ENCODE measurements around the gene FUZ. TPM values are rescaled to one million over a fixed set of nuclear protein-coding genes. Genes with fewer than 3 reads are reported as not detected.

Gene FUZ
- total and polyA plus RNA-seq, 2 of the 8 experiments (the other 6 are each of a cell fraction or from before 2014, with no cell fraction given): 28.4 to 33.9 TPM

- H3K9me3 ChIP-seq (ENCODE audit: insufficient read depth in 2 of 2, low read depth in 1 of 2, low read length in 1 of 2): no peaks in the 10 kb centered on the region
- peaks cover 34 to 80% (median 58%) of the 10 kb centered on the region in 4 experiments for H3K36me3 ChIP-seq (ENCODE audit: control insufficient read depth in 2 of 4, insufficient read depth in 4 of 4, low read length in 3 of 4)
- H3K9ac ChIP-seq (replicated peaks in 1 of 4; ENCODE audit: extremely low read depth in 1 of 4, low read depth in 3 of 4, low read length in 3 of 4): no peak overlapping the region
- no peak overlapping the region for H2BK15ac ChIP-seq (ENCODE audit: low read length)
- ChIA-PET POLR2A (ENCODE audit: partially characterized antibody) (interaction anchor here (0.9 to 12.4 kb wide), 12 partner anchors 7 to 171 kb away, joined by 3 to 247 read pairs (median 4); partner anchors contain the start of genes ADM5, AKT1S1, MED25 and PTOV1), CTCF (ENCODE audit: partially characterized antibody) (interaction anchor here (0.9 to 1.0 kb wide), 3 partner anchors 15 to 60 kb away, joined by 3 to 4 read pairs (median 3); no protein-coding TSS in a partner anchor)
- FAIRE-seq (no peak), DNase-seq (ENCODE audit: low read depth in 1 of 2, low spot score in 2 of 2) (no peak)
- WGBS, 2 experiments (ENCODE audit: extremely low coverage in 1 of 2, insufficient coverage in 1 of 2, insufficient read length in 1 of 2, insufficient replicate concordance in 2 of 2, low coverage in 1 of 2, low lambda C conversion rate in 2 of 2, missing lambda C conversion rate in 1 of 2): 88% methylated on average over 14 of the region's 17 CpGs; no CpG with 5 or more reads in 1 of the 2 experiments
- H2AK5ac ChIP-seq (ENCODE audit: low read depth, low read length): no peak overlapping the region
- no peak overlapping the region for H3K4me3 ChIP-seq (ENCODE audit: extremely low read depth in 1 of 4, insufficient read depth in 2 of 4, low read depth in 3 of 4, low read length in 4 of 4)
- TF ChIP-seq POLR2AphosphoS5 (IDR thresholded peaks at IDR 0.05; ENCODE audit: low read depth, low read length): peak; percentile 62; the same call in 1 of the 2 replicates
- peak in 1 of 2 experiments; percentile 12; a peak in 1 of 3 replicates for TF ChIP-seq POLR2A (IDR thresholded peaks at IDR 0.05; ENCODE audit: control extremely low read depth in 1 of 2, low read depth in 2 of 2, low read length in 2 of 2)
- TF ChIP-seq EGR1 (IDR thresholded peaks at IDR 0.05; ENCODE audit: borderline replicate concordance, low read depth, low read length): no peak
- TF ChIP-seq BCL11A (IDR thresholded peaks at IDR 0.05; ENCODE audit: low read depth in 2 of 2, low read length in 2 of 2): no peak
- H2BK12ac ChIP-seq (ENCODE audit: low read depth, low read length): no peak overlapping the region
- peaks cover 0 to 7% (median 2%) of the 10 kb centered on the region in 4 experiments; a peak in 4 of 7 replicates for H3K4me1 ChIP-seq (replicated peaks in 1 of 4; ENCODE audit: control insufficient read depth in 3 of 4, insufficient read depth in 4 of 4, low read length in 3 of 4)
- no peak overlapping the region for H2AFZ ChIP-seq (ENCODE audit: low read length)
- H4K8ac ChIP-seq (ENCODE audit: extremely low read depth, insufficient read depth, low read length): no peak overlapping the region
- H3K18ac ChIP-seq (ENCODE audit: extremely low read depth, low read length): no peak overlapping the region
- H3K79me2 ChIP-seq (ENCODE audit: control insufficient read depth in 1 of 2, insufficient read depth in 2 of 2, low read length in 2 of 2): peaks cover 0 to 16% of the 10 kb centered on the region in 2 experiments; a peak in 2 of 4 replicates
- no peak overlapping the region for H3K4me2 ChIP-seq (ENCODE audit: insufficient read depth in 1 of 2, low read depth in 2 of 2, low read length in 2 of 2)
- H3K4ac ChIP-seq (replicated peaks; ENCODE audit: insufficient read length, low read depth, low read length): no peak overlapping the region
- no peak overlapping the region for H4K5ac ChIP-seq (ENCODE audit: insufficient read length, low read depth, low read length)
- no peaks in the 10 kb centered on the region for H3K23me2 ChIP-seq (ENCODE audit: low read depth, low read length)
- no peaks in the 10 kb centered on the region for H3K27me3 ChIP-seq (replicated peaks in 1 of 4; ENCODE audit: control insufficient read depth in 3 of 4, extremely low read depth in 1 of 4, insufficient read depth in 3 of 4, low read length in 3 of 4)
- H4K91ac ChIP-seq (replicated peaks; ENCODE audit: insufficient read length, low read length): no peak overlapping the region
- no peak overlapping the region for H3K14ac ChIP-seq (ENCODE audit: insufficient read length)
- no peak overlapping the region for H2BK120ac ChIP-seq (replicated peaks; ENCODE audit: low read depth, low read length)
- H2BK20ac ChIP-seq (ENCODE audit: low read length): no peak overlapping the region
- H3K56ac ChIP-seq (replicated peaks; ENCODE audit: insufficient read length, low read depth, low read length): no peak overlapping the region
- no peak overlapping the region for H3K27ac ChIP-seq (ENCODE audit: low read depth, low read length)
- H3K79me1 ChIP-seq (ENCODE audit: low read depth, low read length): peaks cover 12% of the 10 kb centered on the region
- no peak overlapping the region for H3K23ac ChIP-seq (ENCODE audit: insufficient read length)
- H4K20me1 ChIP-seq (replicated peaks in 1 of 2; ENCODE audit: control insufficient read depth in 1 of 2, insufficient read depth in 2 of 2, low read length in 2 of 2): peaks cover 36 to 52% of the 10 kb centered on the region in 2 experiments
- peak overlapping the region; percentile 44 for H2BK5ac ChIP-seq (ENCODE audit: low read depth, low read length)
Observed at GRCh38 chr19:49860336-49861102, 47.4 kb upstream of the FUZ start.

Measured in H1 (cell line).